AG10803 (cell line): ENCODE measurements around the gene WNT7B.

Experiments
- DNase-seq: peaks from one replicate; pipeline ENCODE4 v3.0.0; 2010; ENCODE audit warnings: low read depth
- H3K4me3 ChIP-seq: 2 replicates; pipeline ENCODE4 v1.5.1; 2011; ENCODE audit warnings: mild to moderate bottlenecking, low read length, control low read depth
- CTCF ChIP-seq: conservative IDR thresholded peaks from 2 replicates; pipeline ENCODE4 v1.5.1; 2011; ENCODE audit warnings: mild to moderate bottlenecking, low read length, control low read depth, inconsistent platforms

The WNT7B gene

DNA sequence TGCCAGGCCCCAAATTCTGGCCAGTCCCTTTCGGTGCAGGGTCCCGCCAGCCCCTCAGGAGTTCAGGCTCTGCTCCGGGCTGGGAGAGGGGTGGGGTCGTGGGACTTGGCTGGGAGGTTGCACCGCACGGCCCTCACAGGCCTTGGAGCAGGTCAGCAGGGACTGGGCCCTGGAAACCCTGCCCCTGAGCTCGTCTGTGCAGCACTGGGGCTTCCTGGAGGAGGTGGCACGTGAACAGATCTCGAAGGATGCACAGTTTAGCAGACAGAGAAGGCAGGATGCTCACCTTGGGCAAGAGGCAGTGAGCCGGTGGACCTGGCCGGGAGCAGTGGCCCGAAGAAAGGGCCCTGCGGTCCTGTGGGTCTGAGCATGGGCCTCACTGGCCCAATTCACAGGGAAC is 70.0 kb downstream of the WNT7B start:
- no peak overlapping the region for H3K4me3 ChIP-seq
- no peak for TF ChIP-seq CTCF
- no peak for DNase-seq

- no peak overlapping the region for H3K4me3 ChIP-seq
- peak; percentile 25; the same call in 1 of the 2 replicates for TF ChIP-seq CTCF
Measured at GRCh38 chr22:45905924-45906865, 70.8 kb downstream of the WNT7B start.

DNA sequence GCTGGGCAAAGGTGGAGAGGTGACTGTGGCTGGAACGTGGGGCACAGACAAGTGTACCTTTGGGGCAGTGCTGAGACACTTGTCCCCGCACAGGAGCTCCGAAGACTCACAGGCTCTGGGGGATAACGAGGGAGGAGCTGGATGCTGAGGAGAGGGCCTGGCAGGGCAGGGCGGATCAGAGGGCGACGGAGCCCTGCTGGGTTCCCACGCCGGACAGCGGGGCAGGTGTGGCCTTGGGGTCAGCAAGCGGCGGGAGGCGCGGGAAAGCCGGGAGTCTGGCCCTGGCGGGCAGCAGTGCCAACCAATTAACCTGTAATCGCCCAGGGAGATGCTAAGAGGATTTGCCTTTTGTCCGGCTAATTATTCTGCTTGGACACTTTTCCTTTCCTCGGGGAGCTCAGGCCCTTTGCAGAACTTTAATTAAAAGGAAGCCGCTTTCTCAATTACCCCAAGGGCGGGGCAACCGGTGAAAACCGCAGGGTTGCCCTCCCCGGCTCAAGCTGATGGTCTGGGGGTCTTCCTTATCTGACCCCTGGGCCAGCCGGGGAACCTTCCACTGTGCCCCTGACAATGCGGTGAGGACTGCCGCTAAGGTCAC is 71.5 kb downstream of the WNT7B start:
- DNase-seq, result no peak
- no peak for TF ChIP-seq CTCF

More at GRCh38 chr22:45905924-45906865, 70.8 kb downstream of the WNT7B start:
- peak; percentile 81 for DNase-seq

DNA sequence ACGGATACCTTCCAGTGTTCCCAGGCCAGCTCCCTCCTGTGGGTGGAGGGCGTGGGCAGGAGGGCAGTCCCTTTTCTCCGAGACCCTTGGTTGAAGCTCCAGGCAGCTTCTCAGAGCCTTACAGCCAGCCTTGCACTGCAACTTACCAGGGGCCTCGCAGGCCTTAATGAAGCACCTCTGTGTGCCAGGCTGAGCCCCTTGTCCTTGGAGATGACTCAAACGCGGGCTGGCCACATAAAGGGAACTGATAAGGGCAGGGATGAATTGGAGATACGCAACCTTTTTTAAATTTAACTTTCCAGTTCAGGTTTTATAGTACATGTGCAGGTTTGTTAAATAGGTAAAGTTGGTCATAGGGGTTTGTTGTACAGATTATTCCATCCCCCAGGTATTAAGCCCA is 72.7 kb downstream of the WNT7B start:
- DNase-seq, result no peak
- no peak overlapping the region for H3K4me3 ChIP-seq
- TF ChIP-seq CTCF, result no peak

More for the DNA sequence above, 71.5 kb downstream of the WNT7B start:
- no peak overlapping the region for H3K4me3 ChIP-seq

GRCh38 chr22:45903355-45904135 is 73.4 kb downstream of the WNT7B start:
- peak; percentile 58 for DNase-seq
- H3K4me3 ChIP-seq, result no peak overlapping the region
- no peak for TF ChIP-seq CTCF

- no peak for TF ChIP-seq CTCF
- no peak overlapping the region for H3K4me3 ChIP-seq
- DNase-seq, result no peak
Measured at GRCh38 chr22:45897736-45898135, 79.2 kb downstream of the WNT7B start.
